PFSK-1 (cell line): ENCODE measurements around the gene UQCRC2.

Experiments
- POLR2AphosphoS5 ChIP-seq: IDR thresholded peaks from 2 replicates; pipeline ENCODE4 v1.6.1; 2012; ENCODE audit warnings: low read depth, mild to moderate bottlenecking, control low read depth, low read length, moderate library complexity
- TAF1 ChIP-seq: IDR thresholded peaks from 2 replicates; pipeline ENCODE4 v1.6.1; 2012; ENCODE audit warnings: low read length, control low read depth, borderline replicate concordance; ENCODE audit not compliant: insufficient read depth
- TF ChIP-seq, protein P1 (sequence below), 2 experiments: IDR thresholded peaks; 2 replicates each; pipeline versions ENCODE4 v1.6.1 to v1.8.0; 2011 to 2012; ENCODE audit warnings: low read depth in 2 of 2, low read length in 2 of 2, control low read depth in 1 of 2, inconsistent platforms in 1 of 2, mild to moderate bottlenecking in 1 of 2, moderate library complexity in 1 of 2; ENCODE audit not compliant: insufficient read depth in 1 of 2

DNA sequence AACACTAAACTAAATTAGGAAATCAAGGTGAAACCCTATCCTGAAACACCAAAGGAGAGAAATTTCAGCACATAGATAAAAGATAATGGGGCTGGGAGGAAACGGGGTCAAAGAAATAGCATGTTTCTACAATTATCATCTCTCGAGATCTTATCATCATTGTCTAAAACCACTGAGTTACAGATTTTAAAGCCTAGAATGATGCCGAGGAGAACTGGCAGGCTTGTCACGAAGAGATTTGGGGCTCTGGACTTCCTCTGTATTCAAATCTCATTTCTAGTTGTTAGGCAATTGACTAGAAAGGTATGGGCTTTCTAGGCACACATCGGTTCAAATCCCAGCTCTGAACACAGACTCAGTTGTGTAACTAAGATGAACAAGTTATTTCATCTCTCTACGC, 38.5 kb downstream of the UQCRC2 start:
- TF ChIP-seq, protein P1, sequence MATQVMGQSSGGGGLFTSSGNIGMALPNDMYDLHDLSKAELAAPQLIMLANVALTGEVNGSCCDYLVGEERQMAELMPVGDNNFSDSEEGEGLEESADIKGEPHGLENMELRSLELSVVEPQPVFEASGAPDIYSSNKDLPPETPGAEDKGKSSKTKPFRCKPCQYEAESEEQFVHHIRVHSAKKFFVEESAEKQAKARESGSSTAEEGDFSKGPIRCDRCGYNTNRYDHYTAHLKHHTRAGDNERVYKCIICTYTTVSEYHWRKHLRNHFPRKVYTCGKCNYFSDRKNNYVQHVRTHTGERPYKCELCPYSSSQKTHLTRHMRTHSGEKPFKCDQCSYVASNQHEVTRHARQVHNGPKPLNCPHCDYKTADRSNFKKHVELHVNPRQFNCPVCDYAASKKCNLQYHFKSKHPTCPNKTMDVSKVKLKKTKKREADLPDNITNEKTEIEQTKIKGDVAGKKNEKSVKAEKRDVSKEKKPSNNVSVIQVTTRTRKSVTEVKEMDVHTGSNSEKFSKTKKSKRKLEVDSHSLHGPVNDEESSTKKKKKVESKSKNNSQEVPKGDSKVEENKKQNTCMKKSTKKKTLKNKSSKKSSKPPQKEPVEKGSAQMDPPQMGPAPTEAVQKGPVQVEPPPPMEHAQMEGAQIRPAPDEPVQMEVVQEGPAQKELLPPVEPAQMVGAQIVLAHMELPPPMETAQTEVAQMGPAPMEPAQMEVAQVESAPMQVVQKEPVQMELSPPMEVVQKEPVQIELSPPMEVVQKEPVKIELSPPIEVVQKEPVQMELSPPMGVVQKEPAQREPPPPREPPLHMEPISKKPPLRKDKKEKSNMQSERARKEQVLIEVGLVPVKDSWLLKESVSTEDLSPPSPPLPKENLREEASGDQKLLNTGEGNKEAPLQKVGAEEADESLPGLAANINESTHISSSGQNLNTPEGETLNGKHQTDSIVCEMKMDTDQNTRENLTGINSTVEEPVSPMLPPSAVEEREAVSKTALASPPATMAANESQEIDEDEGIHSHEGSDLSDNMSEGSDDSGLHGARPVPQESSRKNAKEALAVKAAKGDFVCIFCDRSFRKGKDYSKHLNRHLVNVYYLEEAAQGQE (IDR thresholded peaks at IDR 0.05; ENCODE audit: insufficient read depth in 1 of 2, low read depth in 2 of 2, low read length in 2 of 2): no peak
- TF ChIP-seq POLR2AphosphoS5: no peak
- no peak for TF ChIP-seq TAF1
